Measurements from ENCODE around the gene PLEKHH1. TPM values are rescaled to one million over a fixed set of nuclear protein-coding genes. Genes with fewer than 3 reads are reported as not detected.

The PLEKHH1 gene
- polyA plus RNA-seq, 1 donor from 2014 or later, result 34.1 TPM

GRCh38 chr14:67514650-67515385 is 18.3 kb upstream of the PLEKHH1 start:
- no peaks in the 10 kb centered on the region for H3K9me2 ChIP-seq (ENCODE audit: insufficient read depth, low read length)
- no peaks in the 10 kb centered on the region for H4K20me1 ChIP-seq (ENCODE audit: insufficient read depth)
- peak overlapping the region; percentile 74 for H3K4me3 ChIP-seq (ENCODE audit: low read length)
- H3F3A ChIP-seq (ENCODE audit: insufficient read depth, low read length, poor library complexity, severe bottlenecking), result no peaks in the 10 kb centered on the region
- H3K36me3 ChIP-seq (ENCODE audit: insufficient read depth, low read length), result no peaks in the 10 kb centered on the region
- no peaks in the 10 kb centered on the region for H3K79me2 ChIP-seq (replicated peaks; ENCODE audit: insufficient read depth, low read length)
- H3K27me3 ChIP-seq (ENCODE audit: insufficient read depth, low read depth, low read length), result peaks cover 40% of the 10 kb centered on the region
- TF ChIP-seq POLR2AphosphoS5 (IDR thresholded peaks at IDR 0.05) (no peak), EP300 (conservative IDR thresholded peaks at IDR 0.05; ENCODE audit: poor library complexity, severe bottlenecking) (peak; percentile 41), TAF1 (IDR thresholded peaks at IDR 0.05; ENCODE audit: low read depth) (no peak)
- H3K27ac ChIP-seq (ENCODE audit: low read length), result no peak overlapping the region
- peak overlapping the region; percentile 62 for H3K9ac ChIP-seq (ENCODE audit: low read length)
- no peak overlapping the region for H2AFZ ChIP-seq (ENCODE audit: low read depth, low read length)
- H3K9me3 ChIP-seq (ENCODE audit: low read length), result no peaks in the 10 kb centered on the region
- no peak overlapping the region for H3K4me2 ChIP-seq (ENCODE audit: low read length)

- Histone ChIP-seq H3K4me2 (ENCODE audit: low read length) (no peak overlapping the region), H3K9me2 (ENCODE audit: insufficient read depth, low read length) (no peaks in the 10 kb centered on the region), H3K79me2 (replicated peaks; ENCODE audit: insufficient read depth, low read length) (no peaks in the 10 kb centered on the region), H3F3A (ENCODE audit: insufficient read depth, low read length, poor library complexity, severe bottlenecking) (no peaks in the 10 kb centered on the region), H3K27ac (ENCODE audit: low read length) (no peak overlapping the region), H3K36me3 (ENCODE audit: insufficient read depth, low read length) (no peaks in the 10 kb centered on the region), H2AFZ (ENCODE audit: low read depth, low read length) (no peak overlapping the region), H3K9ac (ENCODE audit: low read length) (peak overlapping the region; percentile 41), H4K20me1 (ENCODE audit: insufficient read depth) (no peaks in the 10 kb centered on the region), H3K9me3 (ENCODE audit: low read length) (no peaks in the 10 kb centered on the region), H3K27me3 (ENCODE audit: insufficient read depth, low read depth, low read length) (peaks cover 40% of the 10 kb centered on the region), H3K4me3 (ENCODE audit: low read length) (peak overlapping the region; percentile 74)
- peak; percentile 56 for TF ChIP-seq MXI1 (conservative IDR thresholded peaks at IDR 0.05; ENCODE audit: poor library complexity, severe bottlenecking)
- TF ChIP-seq RAD21 (conservative IDR thresholded peaks at IDR 0.05), result no peak
- TF ChIP-seq TAF1 (IDR thresholded peaks at IDR 0.05; ENCODE audit: low read depth), result no peak
- peak; percentile 8 for TF ChIP-seq CTCF (IDR thresholded peaks at IDR 0.05; ENCODE audit: poor library complexity, severe bottlenecking)
These were observed 17.6 kb upstream of the PLEKHH1 start for GRCh38 chr14:67515386-67516079.

- Histone ChIP-seq H3K9me2 (ENCODE audit: insufficient read depth, low read length) (no peaks in the 10 kb centered on the region), H3K36me3 (ENCODE audit: insufficient read depth, low read length) (no peaks in the 10 kb centered on the region), H4K20me1 (ENCODE audit: insufficient read depth) (no peaks in the 10 kb centered on the region), H3F3A (ENCODE audit: insufficient read depth, low read length, poor library complexity, severe bottlenecking) (no peaks in the 10 kb centered on the region), H3K4me2 (ENCODE audit: low read length) (no peak overlapping the region), H3K9ac (ENCODE audit: low read length) (no peak overlapping the region), H3K4me3 (ENCODE audit: low read length) (no peak overlapping the region), H3K79me2 (replicated peaks; ENCODE audit: insufficient read depth, low read length) (no peaks in the 10 kb centered on the region), H3K27me3 (ENCODE audit: insufficient read depth, low read depth, low read length) (peaks cover 40% of the 10 kb centered on the region), H3K9me3 (ENCODE audit: low read length) (no peaks in the 10 kb centered on the region), H3K27ac (ENCODE audit: low read length) (no peak overlapping the region), H2AFZ (ENCODE audit: low read depth, low read length) (no peak overlapping the region)
- TF ChIP-seq MXI1 (conservative IDR thresholded peaks at IDR 0.05; ENCODE audit: poor library complexity, severe bottlenecking) (no peak), SMC3 (conservative IDR thresholded peaks at IDR 0.05; ENCODE audit: poor library complexity) (no peak), EZH2 (IDR thresholded peaks at IDR 0.05; ENCODE audit: borderline replicate concordance, insufficient read depth, low read length, poor library complexity, severe bottlenecking) (no peak), RAD21 (conservative IDR thresholded peaks at IDR 0.05) (no peak), POLR2AphosphoS5 (IDR thresholded peaks at IDR 0.05) (no peak), TAF1 (IDR thresholded peaks at IDR 0.05; ENCODE audit: low read depth) (no peak), CTCF (IDR thresholded peaks at IDR 0.05; ENCODE audit: poor library complexity, severe bottlenecking) (no peak), EP300 (conservative IDR thresholded peaks at IDR 0.05; ENCODE audit: poor library complexity, severe bottlenecking) (no peak), REST (IDR thresholded peaks at IDR 0.05; ENCODE audit: borderline replicate concordance) (no peak)
These were observed 16.4 kb upstream of the PLEKHH1 start for GRCh38 chr14:67516676-67517075.

All from neural cell (in vitro differentiated cells).